ENCODE results near the gene ATP7B. TPM values are rescaled to one million over a fixed set of nuclear protein-coding genes. Genes with fewer than 3 reads are reported as not detected.

ATP7B gene
- total RNA-seq, 2 donors from 2014 or later, result 20.4 to 29.2 TPM

DNA sequence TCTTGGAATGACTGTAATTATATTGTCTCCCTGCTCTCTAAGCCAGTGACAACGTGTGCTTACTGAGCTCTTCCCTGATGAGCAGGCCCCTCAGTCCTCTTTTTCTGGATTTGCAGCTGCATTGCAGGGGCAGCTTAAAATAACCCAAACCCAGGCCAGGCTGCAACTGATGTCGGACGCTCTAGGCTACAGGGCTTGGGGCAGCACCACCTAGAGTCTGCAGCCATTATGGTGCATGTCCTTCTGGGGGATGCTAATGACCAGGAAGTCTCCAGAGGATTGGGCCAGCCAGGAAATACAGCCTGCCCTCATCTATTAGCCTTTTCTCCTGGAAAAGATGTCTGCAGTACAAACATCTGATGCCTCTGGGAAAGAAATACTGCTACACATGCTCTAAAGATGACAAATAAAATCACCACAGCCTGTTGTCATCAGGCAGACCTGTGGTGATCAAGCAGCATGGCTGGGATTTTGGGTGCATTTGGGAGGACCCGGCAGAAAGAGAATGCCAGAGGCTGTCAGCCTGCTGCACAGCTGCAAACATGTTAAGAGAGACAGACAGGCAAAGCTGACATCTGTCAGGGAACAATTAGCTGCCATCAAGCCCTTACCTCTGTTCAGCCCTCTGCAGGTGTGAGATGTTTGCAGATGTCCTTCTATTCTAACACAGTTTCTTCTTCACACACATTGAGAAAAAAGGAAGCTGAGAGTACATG lies 97.7 kb downstream of the ATP7B start:
- H3K4me3 Mint-ChIP-seq, result no peak overlapping the region

DNA sequence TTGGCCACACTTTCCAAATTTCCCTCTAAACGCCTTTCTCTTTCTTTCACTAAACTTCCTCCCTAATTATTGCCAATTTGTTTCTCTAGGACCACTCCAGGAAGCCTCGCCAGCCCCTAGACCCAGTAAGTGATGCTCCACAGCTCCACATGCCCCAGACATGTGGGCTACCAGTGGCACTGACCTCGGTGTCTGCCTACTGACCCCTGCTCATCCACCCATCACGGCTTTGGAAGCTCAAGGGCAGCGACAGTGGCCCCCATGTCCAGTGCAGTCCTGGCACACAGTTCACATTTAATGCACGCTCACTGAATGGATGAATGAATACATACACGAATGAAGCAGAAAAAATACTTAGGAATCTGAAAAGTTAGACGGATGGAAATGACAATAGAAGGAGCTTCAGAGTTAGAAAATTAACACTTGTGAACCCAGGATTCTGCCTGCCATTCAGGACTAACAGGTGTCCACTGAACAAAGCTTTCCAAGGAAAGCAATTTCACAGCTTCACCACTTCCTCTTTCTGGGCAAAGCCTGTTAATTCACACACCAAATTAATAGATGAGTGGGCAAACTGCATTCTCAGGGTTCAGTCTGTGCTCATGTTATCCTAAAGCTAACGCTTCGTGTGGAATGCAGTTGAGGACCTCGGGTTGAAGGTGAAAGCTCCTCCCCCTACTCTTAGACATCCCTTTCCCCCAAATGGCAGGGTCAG lies 98.6 kb downstream of the ATP7B start:
- DNase-seq, result no peak
- Mint-ChIP-seq H3K4me3 (no peak overlapping the region), H3K9me3 (no peaks in the 10 kb centered on the region), H3K27me3 (ENCODE audit: insufficient read depth) (peaks cover 7% of the 10 kb centered on the region), H3K27ac (no peak overlapping the region), H3K36me3 (ENCODE audit: low read depth) (no peaks in the 10 kb centered on the region), H3K4me1 (peaks cover 3% of the 10 kb centered on the region)
- 89 to 94% methylated on average over 7 to 11 of the region's 11 CpGs for WGBS, 2 experiments (ENCODE audit: insufficient coverage in 1 of 2, insufficient read length in 1 of 2)
- Histone ChIP-seq H3K27me3 (ENCODE audit: control insufficient read depth, insufficient read depth, low read length, poor library complexity, severe bottlenecking) (no peaks in the 10 kb centered on the region), H3K27ac (ENCODE audit: low read depth, low read length) (no peak overlapping the region), H3K36me3 (ENCODE audit: control insufficient read depth, insufficient read depth, low read length) (no peaks in the 10 kb centered on the region), H3K9me3 (ENCODE audit: control insufficient read depth, low read length) (no peaks in the 10 kb centered on the region), H3K9ac (ENCODE audit: extremely low read depth, low read length, poor library complexity, severe bottlenecking) (no peak overlapping the region), H3K4me3 (ENCODE audit: low read length) (no peak overlapping the region), H3K4me1 (ENCODE audit: control insufficient read depth, insufficient read depth, low read length) (no peaks in the 10 kb centered on the region)
- TF ChIP-seq, protein P1, sequence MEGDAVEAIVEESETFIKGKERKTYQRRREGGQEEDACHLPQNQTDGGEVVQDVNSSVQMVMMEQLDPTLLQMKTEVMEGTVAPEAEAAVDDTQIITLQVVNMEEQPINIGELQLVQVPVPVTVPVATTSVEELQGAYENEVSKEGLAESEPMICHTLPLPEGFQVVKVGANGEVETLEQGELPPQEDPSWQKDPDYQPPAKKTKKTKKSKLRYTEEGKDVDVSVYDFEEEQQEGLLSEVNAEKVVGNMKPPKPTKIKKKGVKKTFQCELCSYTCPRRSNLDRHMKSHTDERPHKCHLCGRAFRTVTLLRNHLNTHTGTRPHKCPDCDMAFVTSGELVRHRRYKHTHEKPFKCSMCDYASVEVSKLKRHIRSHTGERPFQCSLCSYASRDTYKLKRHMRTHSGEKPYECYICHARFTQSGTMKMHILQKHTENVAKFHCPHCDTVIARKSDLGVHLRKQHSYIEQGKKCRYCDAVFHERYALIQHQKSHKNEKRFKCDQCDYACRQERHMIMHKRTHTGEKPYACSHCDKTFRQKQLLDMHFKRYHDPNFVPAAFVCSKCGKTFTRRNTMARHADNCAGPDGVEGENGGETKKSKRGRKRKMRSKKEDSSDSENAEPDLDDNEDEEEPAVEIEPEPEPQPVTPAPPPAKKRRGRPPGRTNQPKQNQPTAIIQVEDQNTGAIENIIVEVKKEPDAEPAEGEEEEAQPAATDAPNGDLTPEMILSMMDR (conservative IDR thresholded peaks at IDR 0.05), result no peak

More for the DNA sequence above, 97.7 kb downstream of the ATP7B start:
- Mint-ChIP-seq H3K27ac (no peak overlapping the region), H3K9me3 (no peaks in the 10 kb centered on the region), H3K4me1 (peaks cover 3% of the 10 kb centered on the region), H3K36me3 (ENCODE audit: low read depth) (no peaks in the 10 kb centered on the region), H3K27me3 (ENCODE audit: insufficient read depth) (peaks cover 7% of the 10 kb centered on the region)
- no peak overlapping the region for H3K27ac ChIP-seq (ENCODE audit: low read depth, low read length)
- WGBS, 2 experiments (ENCODE audit: insufficient coverage in 1 of 2, insufficient read length in 1 of 2), result 64 to 66% methylated on average over 4 of the region's 4 CpGs
- TF ChIP-seq, protein P1 (conservative IDR thresholded peaks at IDR 0.05), result peak; percentile 65
- H3K27me3 ChIP-seq (ENCODE audit: control insufficient read depth, insufficient read depth, low read length, poor library complexity, severe bottlenecking), result no peaks in the 10 kb centered on the region
- no peaks in the 10 kb centered on the region for H3K9me3 ChIP-seq (ENCODE audit: control insufficient read depth, low read length)
- no peak overlapping the region for H3K9ac ChIP-seq (ENCODE audit: extremely low read depth, low read length, poor library complexity, severe bottlenecking)
- no peak overlapping the region for H3K4me3 ChIP-seq (ENCODE audit: low read length)
- DNase-seq, result peak; percentile 76
- H3K36me3 ChIP-seq (ENCODE audit: control insufficient read depth, insufficient read depth, low read length), result no peaks in the 10 kb centered on the region
- no peaks in the 10 kb centered on the region for H3K4me1 ChIP-seq (ENCODE audit: control insufficient read depth, insufficient read depth, low read length)

DNA sequence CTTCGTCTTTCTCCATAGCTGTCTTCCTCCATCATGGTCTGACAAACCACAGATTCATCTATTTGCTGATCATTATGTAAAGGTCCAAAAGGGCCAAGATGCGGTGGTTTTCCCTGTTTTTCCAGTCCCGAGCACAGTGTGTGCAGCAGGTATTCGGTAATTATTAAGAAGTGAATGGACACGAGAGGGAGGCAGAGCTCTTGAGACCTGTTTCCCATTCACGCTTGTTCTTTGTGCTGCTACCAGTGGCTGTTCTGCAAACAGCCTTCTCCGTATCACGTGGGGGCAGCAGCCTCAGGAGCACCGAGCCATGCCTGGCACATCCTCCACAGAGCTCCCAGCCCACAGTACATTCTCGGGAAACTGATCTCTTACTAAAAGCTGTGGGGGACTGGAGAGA lies 99.2 kb downstream of the ATP7B start:
- Histone ChIP-seq H3K9ac (ENCODE audit: extremely low read depth, low read length, poor library complexity, severe bottlenecking) (no peak overlapping the region), H3K9me3 (ENCODE audit: control insufficient read depth, low read length) (no peaks in the 10 kb centered on the region), H3K27ac (ENCODE audit: low read depth, low read length) (no peak overlapping the region), H3K27me3 (ENCODE audit: control insufficient read depth, insufficient read depth, low read length, poor library complexity, severe bottlenecking) (no peaks in the 10 kb centered on the region), H3K4me1 (ENCODE audit: control insufficient read depth, insufficient read depth, low read length) (no peaks in the 10 kb centered on the region), H3K4me3 (ENCODE audit: low read length) (no peak overlapping the region), H3K36me3 (ENCODE audit: control insufficient read depth, insufficient read depth, low read length) (no peaks in the 10 kb centered on the region)
- Mint-ChIP-seq H3K27ac (no peak overlapping the region), H3K4me3 (no peak overlapping the region), H3K4me1 (peaks cover 3% of the 10 kb centered on the region), H3K27me3 (ENCODE audit: insufficient read depth) (peaks cover 7% of the 10 kb centered on the region), H3K36me3 (ENCODE audit: low read depth) (no peaks in the 10 kb centered on the region), H3K9me3 (no peaks in the 10 kb centered on the region)
- TF ChIP-seq, protein P1 (conservative IDR thresholded peaks at IDR 0.05), result no peak
- WGBS, 2 experiments (ENCODE audit: insufficient coverage in 1 of 2, insufficient read length in 1 of 2), result 88 to 90% methylated on average over 5 to 10 of the region's 10 CpGs
- no peak for DNase-seq
